Measurements from ENCODE around the gene VCAN. TPM values are rescaled to one million over a fixed set of nuclear protein-coding genes. Genes with fewer than 3 reads are reported as not detected.
A peak's percentile ranks its signal among the peaks of the same experiment; 100 is the strongest.
"Not testable (repeated sequence)": the region's sequence is repeated elsewhere in the genome, so short reads cannot be mapped to it uniquely, and the experiment has no call there.

VCAN gene
- total RNA-seq, 1 donor from 2014 or later = 678 TPM

DNA sequence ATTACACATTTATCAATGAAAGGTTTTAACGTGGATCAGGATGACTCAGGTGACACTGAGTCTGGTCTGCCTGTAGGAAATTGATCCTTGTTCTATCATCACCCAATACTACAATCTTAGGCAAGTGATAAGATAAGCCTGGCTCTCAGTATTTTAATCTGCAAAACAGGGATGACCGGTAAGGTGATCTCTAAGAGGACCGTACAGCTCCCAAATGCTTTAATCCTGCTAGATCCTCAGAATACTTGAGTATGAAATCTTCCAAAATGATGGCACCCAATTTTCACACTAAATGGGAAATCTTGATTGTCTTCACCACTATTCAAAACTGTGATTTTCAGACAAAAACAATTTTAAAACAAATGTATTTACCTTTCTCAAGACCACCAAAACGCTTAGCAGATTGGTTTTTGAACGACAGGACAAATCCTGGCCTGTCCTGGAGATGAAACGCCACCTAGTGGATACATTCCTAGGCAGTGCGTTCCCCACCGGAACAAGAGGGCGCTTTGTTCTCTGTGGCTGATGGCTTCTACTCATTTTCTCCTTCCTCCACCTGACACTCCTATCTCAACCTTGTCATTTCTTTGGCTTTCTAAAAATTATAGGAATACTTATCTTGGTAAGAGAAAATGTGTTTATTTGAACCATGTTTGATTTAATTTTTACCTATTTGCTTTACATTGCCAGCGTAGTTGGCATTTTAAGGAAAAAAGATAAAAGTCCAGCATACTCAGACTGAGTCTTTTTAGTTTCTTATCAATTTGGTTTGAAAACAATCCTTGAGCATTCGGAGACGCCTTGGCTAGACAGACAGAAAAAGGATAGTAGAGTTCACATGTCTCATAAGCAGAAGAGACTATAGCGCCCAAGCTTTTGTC is 41.2 kb upstream of the VCAN start:
- Mint-ChIP-seq H3K27me3 (ENCODE audit: low read depth) (no peaks in the 10 kb centered on the region), H3K36me3 (peaks cover 7% of the 10 kb centered on the region)
- peak in 1 of 2 experiments; percentile 53 for DNase-seq (ENCODE audit: low spot score in 2 of 2, unreplicated experiment in 2 of 2)

DNA sequence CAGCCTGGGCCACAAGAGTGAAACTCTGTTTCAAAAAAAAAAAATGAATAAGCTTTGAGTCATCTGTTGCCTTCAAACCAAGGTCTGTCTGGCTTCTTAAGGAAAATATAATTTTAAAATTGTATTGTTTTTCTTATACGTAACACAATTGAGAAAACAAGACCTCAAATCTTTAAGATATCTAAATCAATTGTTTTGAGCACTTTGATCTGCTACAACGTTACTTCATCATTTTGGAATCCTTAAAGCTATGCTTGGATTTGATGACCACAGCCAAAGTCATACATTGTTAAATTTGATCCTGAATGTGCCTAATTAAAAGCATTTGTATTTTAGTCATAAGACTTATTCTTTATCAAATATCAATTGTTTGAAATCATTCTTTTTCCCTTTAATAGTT is 37.7 kb upstream of the VCAN start:
- H3K36me3 Mint-ChIP-seq = no peaks in the 10 kb centered on the region
- no peak overlapping the region for H3K27ac Mint-ChIP-seq
- no peak overlapping the region for H3K4me3 Mint-ChIP-seq
- TF ChIP-seq, protein P1, sequence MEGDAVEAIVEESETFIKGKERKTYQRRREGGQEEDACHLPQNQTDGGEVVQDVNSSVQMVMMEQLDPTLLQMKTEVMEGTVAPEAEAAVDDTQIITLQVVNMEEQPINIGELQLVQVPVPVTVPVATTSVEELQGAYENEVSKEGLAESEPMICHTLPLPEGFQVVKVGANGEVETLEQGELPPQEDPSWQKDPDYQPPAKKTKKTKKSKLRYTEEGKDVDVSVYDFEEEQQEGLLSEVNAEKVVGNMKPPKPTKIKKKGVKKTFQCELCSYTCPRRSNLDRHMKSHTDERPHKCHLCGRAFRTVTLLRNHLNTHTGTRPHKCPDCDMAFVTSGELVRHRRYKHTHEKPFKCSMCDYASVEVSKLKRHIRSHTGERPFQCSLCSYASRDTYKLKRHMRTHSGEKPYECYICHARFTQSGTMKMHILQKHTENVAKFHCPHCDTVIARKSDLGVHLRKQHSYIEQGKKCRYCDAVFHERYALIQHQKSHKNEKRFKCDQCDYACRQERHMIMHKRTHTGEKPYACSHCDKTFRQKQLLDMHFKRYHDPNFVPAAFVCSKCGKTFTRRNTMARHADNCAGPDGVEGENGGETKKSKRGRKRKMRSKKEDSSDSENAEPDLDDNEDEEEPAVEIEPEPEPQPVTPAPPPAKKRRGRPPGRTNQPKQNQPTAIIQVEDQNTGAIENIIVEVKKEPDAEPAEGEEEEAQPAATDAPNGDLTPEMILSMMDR (IDR thresholded peaks at IDR 0.05; ENCODE audit: unreplicated experiment) = no peak
- H3K4me1 Mint-ChIP-seq = peaks cover 16% of the 10 kb centered on the region
- DNase-seq (ENCODE audit: low spot score in 2 of 2, unreplicated experiment in 2 of 2) = no peak
- no peaks in the 10 kb centered on the region for H3K27me3 Mint-ChIP-seq (ENCODE audit: low read depth)
- H3K9me3 Mint-ChIP-seq = peaks cover 9% of the 10 kb centered on the region

More for the DNA sequence above, 41.2 kb upstream of the VCAN start:
- H3K27ac Mint-ChIP-seq = peak overlapping the region; percentile 80
- TF ChIP-seq, protein P1 (IDR thresholded peaks at IDR 0.05; ENCODE audit: unreplicated experiment) = peak; percentile 74
- H3K4me1 Mint-ChIP-seq = peaks cover 22% of the 10 kb centered on the region
- H3K4me3 Mint-ChIP-seq = no peak overlapping the region
- peaks cover 13% of the 10 kb centered on the region for H3K9me3 Mint-ChIP-seq

DNA sequence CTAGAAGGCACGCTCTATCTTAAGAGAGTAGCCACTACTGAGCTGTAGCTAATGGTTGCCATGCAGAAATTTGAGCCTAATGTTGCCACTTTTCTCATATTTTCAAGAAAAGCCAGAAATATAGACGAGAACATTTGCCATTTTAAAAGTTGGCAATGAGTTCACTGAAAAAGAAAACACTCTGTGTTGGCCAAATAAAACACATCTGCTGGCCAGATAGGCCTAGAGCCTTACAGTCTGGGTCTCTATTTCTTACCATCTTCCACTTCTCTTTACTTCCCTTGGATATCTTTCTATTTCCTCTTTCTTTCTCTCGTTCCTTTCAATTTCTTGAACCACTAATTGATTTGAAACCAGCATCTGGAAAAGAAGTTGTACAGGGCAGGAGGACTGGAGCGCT is 36.6 kb upstream of the VCAN start:
- H3K27ac Mint-ChIP-seq = no peak overlapping the region
- peaks cover 16% of the 10 kb centered on the region for H3K4me1 Mint-ChIP-seq
- no peak overlapping the region for H3K4me3 Mint-ChIP-seq
- no peaks in the 10 kb centered on the region for H3K36me3 Mint-ChIP-seq
- no peaks in the 10 kb centered on the region for H3K27me3 Mint-ChIP-seq (ENCODE audit: low read depth)
- TF ChIP-seq, protein P1 (IDR thresholded peaks at IDR 0.05; ENCODE audit: unreplicated experiment) = no peak
- no peak for DNase-seq (ENCODE audit: low spot score in 2 of 2, unreplicated experiment in 2 of 2)
- peaks cover 9% of the 10 kb centered on the region for H3K9me3 Mint-ChIP-seq

GRCh38 chr5:83436276-83436675 is 35.3 kb upstream of the VCAN start:
- Mint-ChIP-seq H3K36me3 (no peaks in the 10 kb centered on the region), H3K9me3 (peaks cover 9% of the 10 kb centered on the region), H3K4me3 (no peak overlapping the region)

GRCh38 chr5:83437697-83438096 is 33.8 kb upstream of the VCAN start:
- not testable (repeated sequence) for H3K27ac Mint-ChIP-seq; H3K27me3 Mint-ChIP-seq (ENCODE audit: low read depth); DNase-seq (ENCODE audit: low spot score in 2 of 2, unreplicated experiment in 2 of 2); H3K4me3 Mint-ChIP-seq; H3K36me3 Mint-ChIP-seq; H3K4me1 Mint-ChIP-seq
- peaks cover 11% of the 10 kb centered on the region for H3K9me3 Mint-ChIP-seq

More at GRCh38 chr5:83436276-83436675, 35.3 kb upstream of the VCAN start:
- no peak overlapping the region for H3K27ac Mint-ChIP-seq
- TF ChIP-seq, protein P1 (IDR thresholded peaks at IDR 0.05; ENCODE audit: unreplicated experiment) = no peak
- peaks cover 4% of the 10 kb centered on the region for H3K4me1 Mint-ChIP-seq
- DNase-seq (ENCODE audit: low spot score in 2 of 2, unreplicated experiment in 2 of 2) = no peak
- H3K27me3 Mint-ChIP-seq (ENCODE audit: low read depth) = no peaks in the 10 kb centered on the region

GRCh38 chr5:83440826-83441225 is 30.7 kb upstream of the VCAN start:
- no peak overlapping the region for H3K4me3 Mint-ChIP-seq
- H3K9me3 Mint-ChIP-seq = peaks cover 15% of the 10 kb centered on the region
- H3K4me1 Mint-ChIP-seq = peaks cover 9% of the 10 kb centered on the region
- H3K27me3 Mint-ChIP-seq (ENCODE audit: low read depth) = no peaks in the 10 kb centered on the region
- TF ChIP-seq, protein P1 (IDR thresholded peaks at IDR 0.05; ENCODE audit: unreplicated experiment) = no peak
- no peak for DNase-seq (ENCODE audit: low spot score in 2 of 2, unreplicated experiment in 2 of 2)
- H3K36me3 Mint-ChIP-seq = no peaks in the 10 kb centered on the region
- no peak overlapping the region for H3K27ac Mint-ChIP-seq

Data from mesothelial cell of epicardium (in vitro differentiated cells).